HG03196 (cell line): Measurements from ENCODE around the gene MAP2K3.
"Not testable (repeated sequence)": the region's sequence is repeated elsewhere in the genome, so short reads cannot be mapped to it uniquely, and the experiment has no call there.

Experiments
- ATAC-seq: cut with Tn5 transposase; IDR thresholded peaks from one replicate; pipeline ENCODE4 v1.9.1; 2021; ENCODE audit not compliant: unreplicated experiment

Gene MAP2K3

DNA sequence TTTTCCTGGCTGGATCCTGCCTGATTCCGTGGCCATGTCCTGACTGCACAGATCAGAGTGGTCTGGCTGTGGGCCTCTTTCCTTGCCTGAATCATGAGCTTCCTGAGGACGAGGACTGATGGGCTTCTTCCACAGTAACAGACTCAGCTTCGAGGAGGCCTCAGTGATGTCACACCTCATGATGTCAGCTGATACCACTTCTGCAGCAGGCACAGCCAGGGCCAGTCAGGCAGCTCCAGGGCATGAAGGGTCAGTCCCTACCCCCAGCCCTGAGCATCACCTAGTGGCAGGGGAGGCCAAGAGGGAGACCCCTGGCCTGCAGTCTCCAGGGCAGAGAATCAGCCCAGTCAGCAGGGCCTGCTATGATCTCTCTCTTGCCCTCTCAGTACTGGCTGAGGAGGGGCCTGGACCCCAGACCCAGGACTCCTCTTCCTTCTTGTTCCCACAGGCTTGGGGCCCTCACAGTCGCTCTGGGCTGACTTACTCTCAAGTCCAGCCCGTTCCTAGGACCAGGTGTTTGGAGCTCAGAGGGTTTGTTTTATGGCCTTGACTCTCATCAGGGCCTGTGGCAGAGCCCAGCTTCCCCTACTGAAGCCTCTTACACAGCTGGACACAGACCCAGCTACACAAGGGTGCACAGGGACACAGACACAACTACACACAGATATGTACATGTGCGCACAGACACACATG, 65.0 kb downstream of the MAP2K3 start:
- not testable (repeated sequence) for ATAC-seq

DNA sequence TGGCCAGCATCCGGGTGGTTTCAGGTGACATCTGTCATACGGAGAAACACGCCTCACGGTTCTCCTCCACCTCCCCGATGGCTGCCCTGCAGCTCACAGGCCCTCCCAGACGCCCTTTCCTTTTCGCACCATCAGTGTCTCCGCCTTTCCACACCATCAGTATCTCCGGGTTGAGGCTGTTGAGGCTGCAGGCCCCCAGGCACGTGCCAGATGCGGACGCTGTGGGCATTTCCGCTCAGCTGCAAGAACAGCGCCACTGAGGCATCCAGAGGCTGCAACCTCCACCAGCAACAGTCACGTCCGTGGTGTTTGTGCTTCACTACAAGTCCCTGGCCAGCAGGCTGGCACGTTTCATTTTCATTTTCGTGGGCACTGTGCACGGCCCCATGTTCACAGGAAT, 66.0 kb downstream of the MAP2K3 start:
- not testable (repeated sequence) for ATAC-seq

DNA sequence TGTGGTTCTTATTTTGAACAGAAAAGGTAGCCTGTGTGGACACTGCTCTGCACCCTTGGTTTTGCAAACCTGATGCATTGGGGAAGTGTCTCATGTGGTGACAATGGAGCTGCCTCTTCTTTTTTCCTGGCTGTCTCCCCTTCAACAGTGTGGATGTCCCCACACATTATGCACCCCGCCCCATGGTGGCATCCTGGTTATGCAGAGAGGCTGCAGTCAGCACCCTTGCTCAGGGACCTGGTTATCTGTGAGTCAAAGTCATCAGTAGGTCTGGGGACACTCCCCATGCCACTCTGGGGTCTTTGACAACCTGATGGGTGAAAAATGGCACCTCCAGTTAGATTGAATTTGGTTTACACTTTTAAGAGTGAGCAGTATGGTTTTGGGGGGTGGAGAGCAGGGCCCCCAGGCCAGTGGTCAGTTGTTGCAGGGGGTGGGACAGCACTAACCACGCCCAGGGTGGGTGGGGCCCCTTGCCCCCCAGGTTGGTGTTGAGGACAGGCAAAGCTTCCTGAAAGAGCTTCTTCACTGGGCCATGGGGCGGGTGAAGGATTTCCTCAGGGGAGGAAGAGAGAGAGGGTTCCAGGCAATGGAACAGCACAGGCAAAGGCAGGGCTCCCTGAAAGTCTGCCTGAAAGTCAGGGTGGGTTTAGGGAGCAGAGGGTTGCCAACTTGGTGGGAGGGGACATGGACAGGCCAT, 67.0 kb downstream of the MAP2K3 start:
- ATAC-seq = no peak

DNA sequence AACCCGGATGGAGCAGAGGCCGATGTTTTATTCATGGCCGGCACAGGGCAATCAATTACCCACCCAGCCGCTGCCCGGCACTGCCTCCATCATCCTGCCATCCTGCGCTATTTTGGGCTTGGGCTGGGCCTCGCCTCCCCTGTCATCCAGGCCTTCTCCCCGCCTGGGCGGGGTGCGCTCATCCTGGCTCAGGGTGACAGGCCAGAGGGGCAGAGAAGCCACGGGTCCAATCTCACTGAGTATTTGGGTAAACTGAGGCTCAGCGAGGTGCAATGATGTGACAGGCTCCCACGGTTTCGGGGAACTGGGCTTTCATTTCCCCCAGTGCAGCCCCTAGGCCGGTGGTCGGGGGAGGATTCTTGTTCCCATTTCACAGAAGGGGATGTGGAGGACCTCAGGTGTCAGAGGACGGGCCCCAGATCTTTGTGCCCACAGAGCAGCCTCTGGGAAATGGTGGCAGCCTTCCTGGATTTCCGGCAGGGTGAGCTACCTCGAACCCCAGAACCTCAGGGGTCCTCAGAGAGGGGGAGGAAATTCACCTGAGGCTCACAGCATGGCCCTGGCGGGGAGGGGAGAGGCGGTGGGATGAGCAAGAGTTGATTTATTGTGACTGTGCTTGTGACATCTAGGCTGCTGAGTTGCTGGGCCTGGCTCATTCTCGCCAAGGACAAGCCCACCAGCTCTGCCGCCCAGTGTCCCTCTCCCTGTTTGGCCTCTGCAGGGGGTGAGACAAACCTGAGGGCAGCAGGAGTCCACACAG, 67.9 kb downstream of the MAP2K3 start:
- ATAC-seq = no peak

DNA sequence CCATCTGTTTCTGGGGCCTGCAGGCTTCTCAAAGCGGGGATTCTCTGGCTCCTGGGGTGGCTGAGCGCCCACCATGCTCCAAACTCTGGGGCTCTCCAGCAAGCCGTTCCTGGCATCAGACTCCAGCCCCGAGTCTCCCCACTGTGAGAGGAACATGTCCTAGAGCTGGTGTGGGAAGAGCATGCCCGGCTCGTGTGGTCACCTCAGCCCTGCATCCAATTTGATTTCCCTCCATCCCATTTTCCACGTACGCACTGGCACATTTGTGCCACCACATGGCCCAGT, 68.4 kb downstream of the MAP2K3 start:
- no peak for ATAC-seq

DNA sequence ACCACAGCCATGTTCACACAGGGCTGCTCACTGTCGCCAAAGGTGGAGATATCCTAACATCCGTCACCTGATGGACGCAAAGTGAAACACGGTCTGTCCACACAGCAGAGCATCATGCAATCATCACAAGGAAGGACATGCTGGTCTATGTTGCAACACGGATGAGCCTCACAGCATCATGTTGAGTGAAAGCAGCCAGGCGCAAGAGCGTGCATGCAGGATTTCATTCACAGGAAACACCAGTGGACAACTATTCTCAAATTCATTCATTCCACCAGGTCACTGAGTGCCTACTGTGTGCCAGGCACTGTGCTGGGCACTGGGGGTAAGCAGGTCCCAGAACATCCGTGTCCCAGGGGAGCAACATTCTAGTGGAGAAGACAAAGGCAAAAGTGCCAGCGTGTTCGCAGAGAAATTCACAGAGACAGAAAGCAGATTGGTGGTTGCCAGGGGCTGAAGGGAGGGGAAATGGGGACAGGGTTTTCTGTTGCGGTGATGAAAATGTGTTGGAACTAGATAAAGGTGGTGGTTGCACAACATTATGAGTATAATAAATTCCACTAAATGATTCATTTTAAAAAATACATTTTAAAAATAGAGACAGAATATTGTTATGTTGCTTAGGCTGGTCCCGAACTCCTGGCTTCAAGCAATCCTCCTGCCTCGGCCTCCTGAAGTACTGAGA, 69.0 kb downstream of the MAP2K3 start:
- no peak for ATAC-seq

DNA sequence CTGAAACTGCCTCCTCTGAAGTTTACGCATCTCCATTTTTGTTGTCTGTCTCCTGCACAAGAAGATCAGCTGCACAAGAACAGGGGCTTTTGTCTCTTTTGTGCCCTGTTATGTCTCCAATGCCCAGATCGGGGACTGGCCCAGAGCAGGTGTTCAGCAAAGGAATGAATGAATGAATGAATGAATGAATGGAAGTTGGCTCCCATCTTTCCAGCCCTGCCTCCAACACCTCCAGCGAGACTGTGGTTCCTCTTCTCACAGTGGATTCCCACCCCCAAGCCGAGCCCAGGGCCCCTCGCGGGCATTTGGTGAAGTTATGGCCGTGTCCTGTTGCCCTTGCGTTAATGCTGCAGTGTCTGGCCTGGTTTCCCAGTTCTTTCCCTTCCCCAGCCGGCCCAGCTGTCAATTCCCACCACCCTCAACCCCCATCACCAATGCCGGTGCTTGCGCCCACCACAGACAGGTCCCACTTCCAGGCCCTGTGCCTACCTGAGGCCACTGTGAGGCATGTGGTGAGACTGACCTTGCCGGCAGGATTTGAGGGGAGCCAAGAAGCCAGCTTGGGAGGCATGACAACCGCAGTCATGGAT, 70.4 kb downstream of the MAP2K3 start:
- ATAC-seq = no peak

DNA sequence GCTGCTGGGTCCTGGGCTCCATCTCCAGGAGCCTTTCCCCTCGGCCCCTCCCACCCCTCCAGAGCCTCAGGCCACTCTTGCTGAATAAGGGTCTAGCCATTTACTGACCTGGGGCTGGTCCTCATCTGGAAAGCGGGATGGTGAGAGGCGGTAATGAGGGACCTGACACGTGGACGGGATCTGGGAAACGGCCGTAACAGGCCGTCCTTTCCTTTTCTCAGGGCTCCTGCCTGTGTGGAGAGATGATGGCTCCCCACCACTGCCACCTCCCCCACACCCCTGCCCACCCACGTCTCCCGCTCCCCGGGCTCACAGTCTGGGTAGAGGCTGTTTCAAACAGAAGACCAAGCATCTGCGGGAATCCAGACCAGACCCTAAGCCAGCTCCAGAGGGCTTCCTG, 71.1 kb downstream of the MAP2K3 start:
- no peak for ATAC-seq

DNA sequence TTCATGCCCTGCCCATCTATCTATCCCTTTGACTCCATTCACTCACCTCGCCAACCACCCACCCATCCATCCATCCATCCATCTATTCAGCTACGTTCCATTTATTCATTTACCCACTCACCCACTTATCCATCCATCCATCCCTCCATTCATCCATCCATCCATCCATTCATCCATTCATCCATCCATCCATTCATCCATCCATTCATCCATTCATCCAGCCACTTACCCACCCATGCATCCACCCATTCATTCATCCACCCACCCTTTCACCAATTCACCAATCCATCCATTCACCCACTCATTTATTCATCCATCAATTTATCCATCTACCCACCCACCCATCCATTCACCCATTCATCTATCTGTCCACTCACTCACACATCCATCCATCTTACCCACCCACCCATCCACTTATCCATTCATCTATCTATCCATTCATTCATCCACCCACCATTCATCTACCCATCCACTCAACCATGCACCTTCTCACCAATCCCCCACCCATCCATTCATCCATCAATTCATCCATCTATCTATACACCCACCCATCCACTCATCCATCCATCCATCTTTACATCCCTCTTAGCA, 72.1 kb downstream of the MAP2K3 start:
- no peak for ATAC-seq

DNA sequence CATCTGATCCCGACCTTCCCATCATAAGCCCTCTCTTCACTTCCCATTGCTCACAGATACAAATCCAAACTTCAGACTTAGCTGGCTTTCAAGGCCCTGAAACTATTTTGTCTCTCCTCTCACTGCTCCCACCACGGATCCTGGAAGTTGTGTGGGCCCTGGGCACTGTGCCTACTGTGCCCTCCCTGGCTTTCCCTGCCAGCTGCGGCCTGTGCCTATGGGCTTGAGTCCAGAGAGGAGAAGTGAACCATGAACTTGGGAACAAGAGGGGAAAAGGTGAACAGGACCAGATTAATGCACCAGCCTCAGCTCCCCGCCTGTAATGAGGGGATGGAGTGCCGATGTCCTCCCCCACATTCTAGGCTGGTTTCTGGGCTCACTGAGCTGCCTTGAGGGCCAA, 72.8 kb downstream of the MAP2K3 start:
- no peak for ATAC-seq

DNA sequence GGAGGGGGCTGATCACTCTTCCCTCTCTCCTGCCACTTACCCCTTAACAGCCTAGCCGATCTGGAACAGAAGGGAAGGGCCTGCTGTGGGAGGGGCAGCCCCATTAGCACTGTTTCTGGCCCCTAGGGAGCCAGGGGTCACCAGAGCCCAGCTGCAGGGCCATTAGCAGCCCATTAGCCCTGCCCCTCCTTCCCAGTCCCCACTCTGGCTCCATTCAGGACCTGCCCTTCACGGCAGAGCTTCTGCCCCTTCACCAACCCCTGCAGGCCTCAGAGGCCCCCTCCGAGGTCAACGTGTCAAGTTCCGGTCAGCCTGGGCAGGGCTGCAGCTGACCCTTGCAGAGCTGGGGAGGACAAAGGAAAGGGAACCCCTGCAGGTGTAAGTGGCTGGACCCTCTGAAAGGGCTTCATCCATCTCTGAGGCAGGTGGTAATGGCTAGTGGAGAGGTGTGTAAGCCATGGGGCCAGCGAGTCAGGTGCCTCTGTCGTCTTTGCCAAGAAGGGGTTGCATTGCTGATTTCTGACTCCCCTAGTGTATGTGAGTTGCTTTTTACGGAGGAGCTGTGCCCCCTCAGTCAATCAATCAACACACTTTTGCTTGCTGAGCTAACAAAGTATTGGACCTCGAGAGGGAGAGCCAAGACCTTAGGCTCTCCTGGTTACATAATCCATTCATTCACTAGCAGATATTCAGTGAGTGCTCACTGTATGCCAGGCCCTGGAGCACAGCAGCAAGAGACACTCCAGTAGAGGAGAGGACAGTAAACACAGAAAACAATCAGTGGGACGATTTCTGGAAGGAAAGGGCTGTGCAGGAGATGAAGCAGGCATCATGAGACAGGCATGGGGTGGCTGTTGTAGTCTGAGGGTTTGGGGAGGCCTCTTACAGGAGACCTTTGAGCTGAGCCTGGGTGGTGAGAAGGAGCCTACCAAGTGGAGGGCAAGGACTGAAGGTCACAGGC, 73.5 kb downstream of the MAP2K3 start:
- no peak for ATAC-seq

DNA sequence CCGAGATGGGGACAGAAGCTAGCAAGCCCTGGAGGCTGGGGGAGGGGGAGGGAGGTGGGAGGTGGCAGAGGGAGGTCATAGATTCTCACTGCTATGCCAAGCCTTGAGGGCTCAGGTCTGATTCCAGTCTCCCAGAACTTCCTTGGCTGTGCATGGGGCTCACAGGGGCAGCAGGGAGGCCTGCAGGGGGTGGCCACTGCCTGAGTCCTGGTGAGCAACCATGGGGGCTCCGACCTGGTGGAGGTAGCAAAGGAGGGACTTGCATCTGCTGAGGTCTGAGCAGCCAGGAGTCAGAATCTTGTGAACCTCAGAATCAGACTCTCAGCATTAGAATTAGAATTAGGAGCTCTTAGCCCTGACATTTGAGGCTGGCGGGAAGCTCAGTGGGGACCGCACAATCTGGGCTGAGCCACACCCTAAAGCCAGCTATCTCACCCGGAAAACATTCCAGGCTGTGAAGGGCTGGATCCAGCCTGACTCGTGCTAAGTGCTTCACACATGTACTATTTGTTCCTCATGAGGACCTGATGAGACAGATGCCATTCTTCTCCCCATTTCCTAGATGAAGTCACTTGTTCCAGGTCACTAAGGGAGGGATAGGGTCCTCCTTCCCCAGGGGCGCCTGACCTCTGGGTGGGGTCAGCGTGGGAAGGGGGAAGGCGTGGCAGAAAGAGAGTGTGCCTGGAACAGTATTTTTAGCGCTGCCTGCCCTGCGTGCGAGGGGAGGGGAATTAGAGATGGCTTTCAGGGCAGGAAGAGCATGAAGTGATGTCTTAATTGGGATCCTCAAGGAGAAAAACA, 74.4 kb downstream of the MAP2K3 start:
- ATAC-seq = no peak

DNA sequence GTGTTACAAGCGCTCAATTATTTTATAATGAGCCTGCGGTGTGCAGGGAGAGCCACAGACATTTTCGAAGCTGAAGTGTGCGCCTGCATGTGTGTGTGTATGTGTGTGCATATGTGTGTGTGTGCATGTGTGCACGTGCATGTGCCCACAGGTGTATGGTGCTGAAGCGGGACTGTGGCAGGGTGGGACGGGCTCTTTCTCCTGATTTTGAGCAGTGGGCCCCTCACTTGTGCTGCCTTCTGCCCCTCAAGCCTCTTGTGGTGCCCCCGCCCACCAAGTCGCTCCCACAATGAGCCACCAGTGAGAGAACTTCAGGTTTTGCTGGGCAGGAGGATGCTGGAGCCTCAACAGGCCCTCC, 75.0 kb downstream of the MAP2K3 start:
- ATAC-seq = no peak

DNA sequence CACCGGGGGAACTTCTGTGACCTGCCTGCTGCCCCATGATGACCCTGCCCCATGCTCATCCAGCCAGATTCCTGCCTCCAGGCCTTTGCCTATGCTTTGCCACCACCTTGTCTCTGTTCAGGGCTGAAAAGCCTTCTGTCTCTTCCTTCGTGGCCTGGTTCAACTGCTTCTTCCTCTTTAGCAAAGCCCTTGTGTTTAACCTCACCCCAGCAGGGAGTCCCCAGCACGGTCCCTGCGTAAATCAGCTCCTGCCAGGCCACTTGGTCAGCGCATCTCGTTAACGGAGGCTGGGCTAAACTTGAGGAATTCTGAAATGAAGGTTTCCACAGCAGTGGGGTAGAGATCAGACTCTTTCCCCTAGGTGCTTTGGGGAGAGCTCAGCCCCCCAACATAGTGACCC, 75.5 kb downstream of the MAP2K3 start:
- no peak for ATAC-seq

DNA sequence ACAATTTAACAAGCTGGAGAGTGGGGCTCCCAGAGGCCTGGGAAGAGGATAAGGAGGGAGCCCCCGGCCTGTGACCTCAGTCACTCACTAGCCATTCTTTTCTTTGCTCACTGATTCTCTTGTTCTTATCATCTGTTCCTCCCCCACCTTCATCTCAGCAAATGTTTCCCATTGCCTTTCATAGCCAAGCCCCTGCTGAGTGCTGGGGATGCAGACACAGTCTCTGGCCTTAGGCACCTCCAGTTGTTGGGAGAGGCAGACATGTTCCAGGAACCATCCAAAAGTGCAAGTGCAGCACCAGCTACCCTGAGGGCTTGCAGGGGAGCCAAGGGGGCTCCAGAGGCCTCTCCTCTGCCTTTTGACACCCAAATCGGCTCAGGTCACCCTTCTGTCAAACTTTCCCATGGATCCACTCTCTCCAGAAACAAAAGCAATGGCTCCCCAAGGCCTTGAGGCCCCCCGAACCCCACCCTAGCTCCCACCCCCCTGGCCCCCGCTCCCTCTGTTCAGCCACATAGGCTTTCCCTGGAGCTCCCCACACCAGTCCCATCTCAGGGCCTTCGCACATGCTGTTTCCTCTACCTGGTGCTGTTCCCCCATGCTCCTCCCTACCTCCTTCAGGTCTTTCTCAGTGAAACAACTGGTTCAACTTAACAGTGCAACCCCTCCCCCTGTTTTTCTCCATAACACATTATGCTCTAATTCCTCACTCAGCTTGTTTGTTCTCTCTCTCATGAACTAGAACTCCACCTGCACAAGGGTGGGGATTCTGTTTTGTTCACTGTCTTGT, 76.7 kb downstream of the MAP2K3 start:
- ATAC-seq = no peak

DNA sequence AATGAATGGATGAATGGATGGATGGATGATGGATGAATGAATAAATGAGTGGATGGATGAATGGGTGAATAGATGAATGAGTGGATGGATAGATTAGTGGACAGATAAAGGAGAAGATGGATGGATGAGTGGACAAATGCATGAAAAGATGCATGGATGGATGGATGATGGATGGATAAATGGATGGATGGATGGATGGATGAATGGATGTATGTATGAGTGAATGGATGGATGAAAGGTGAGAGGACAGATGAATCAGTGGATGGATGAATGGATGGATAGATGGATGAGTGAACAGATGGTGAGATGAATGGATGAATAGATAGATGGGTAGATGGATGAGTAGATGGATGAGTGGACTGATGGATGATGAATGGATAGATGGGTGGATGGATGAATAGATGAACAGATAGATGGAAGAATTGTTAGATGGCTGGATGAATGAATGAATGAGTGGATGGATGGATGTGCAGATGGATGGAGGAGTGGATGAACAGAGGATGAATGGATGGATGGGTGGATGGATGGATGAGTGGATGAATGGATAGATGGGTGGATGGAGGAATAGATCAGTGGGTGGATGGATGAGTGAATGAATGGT, 77.9 kb downstream of the MAP2K3 start:
- no peak for ATAC-seq

DNA sequence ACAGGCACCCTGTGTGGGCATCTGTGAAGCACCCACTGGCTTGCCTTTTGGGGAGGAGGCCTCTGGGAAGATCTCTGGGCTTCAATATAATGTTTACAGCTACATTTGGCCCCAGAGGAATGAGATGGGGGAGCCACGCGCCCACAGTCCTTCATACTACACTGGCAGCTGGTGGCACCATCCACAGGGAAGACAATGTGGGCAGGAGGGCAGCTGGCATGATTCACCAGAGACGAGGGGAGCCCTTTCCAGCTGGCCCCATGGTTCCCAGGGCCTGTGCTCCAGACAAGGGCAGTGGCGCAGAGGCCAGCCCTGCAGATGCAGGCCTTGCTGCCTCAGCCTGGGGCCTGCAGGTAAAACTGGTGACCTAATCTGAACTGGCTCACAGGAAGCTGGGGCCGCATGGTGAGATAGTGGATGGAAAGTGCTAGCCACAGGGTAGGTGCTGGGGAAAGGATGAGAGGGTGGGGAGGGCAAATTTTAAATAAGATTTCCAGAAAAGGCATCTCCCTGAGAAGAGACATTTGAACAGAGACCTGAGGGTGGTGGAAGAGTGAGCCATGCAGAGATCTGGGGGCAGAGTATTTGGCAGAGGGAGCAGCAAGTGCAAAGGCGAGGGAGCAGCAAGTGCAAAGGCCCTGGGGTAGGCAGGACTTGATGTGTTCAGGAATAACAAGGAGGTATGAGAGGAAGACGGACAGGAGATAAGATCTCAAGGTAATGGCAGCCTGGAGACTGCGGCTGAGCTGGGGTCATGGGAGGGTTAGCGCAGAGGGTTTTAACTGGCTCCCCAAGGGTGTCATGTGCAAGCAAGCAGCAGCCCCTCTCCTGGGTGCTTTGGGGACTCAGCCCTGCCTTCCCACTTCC, 79.5 kb downstream of the MAP2K3 start:
- no peak for ATAC-seq
